GM19193 (cell line): ENCODE data around the gene CFLAR.

Experiments
- POLR2A ChIP-seq: IDR thresholded peaks from 4 replicates; pipeline ENCODE4 v1.6.1; 2011; ENCODE audit not compliant: insufficient read depth, insufficient read length; ENCODE audit errors: extremely low read depth

Gene CFLAR

GRCh38 chr2:201114350-201114749 lies 1.6 kb upstream of the CFLAR start:
- TF ChIP-seq POLR2A: no peak

DNA sequence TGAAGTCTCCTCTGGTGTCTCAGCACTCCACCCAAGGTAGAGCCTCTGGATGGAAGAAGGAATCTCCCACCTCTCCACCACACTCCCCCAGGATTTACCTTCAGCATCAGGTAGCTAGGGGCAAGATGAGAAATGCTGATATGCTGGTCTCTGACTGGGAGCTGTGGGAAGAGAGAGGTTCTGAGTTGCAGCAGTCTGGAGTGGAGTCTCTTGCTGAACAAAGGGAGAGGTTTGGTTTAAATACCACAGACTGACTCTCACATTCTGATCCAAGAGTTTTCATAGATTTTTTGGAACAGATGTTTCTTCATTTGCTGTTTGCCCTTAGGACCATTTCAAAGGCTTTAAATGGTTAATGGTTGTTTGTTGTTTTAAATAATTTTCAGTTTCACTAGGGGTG lies 1.1 kb upstream of the CFLAR start:
- no peak for TF ChIP-seq POLR2A

DNA sequence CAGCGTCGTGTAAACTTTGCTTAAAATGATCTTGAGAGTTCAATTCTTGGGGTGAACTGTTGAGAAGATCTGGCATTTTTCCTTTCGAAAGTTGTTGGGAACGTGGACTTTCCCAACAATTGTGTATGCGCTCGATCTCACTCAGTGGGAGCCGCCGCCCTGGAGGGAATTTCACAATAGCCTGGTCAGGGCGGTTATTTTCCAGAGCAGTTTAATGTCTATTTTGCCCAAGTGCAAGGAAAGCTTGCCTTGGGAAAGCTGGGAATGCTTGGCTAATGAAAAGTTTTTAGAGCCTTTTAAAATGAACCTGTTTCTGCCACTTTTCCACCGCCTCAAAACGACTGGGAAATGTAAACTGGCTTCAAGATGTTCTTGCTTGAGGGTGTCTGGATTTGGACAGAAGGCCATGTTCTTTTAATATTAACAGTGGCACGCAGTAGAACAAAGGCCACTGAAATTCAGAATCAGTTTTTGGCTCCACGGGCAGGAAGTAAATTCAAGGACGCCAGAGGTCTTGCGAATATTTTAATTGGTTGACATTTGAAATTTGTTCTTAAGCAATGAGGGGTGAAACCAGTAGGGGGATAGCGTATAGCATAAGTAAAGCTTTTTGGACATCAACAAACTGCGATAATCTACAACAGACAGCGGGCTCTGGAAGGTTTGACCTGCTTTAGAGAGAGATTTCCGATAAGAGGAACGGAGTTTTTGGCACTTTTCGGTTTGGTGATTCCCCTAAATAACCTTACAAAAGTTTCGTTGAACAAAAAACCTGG lies 1.2 kb downstream of the CFLAR start:
- peak; percentile 36 for TF ChIP-seq POLR2A

DNA sequence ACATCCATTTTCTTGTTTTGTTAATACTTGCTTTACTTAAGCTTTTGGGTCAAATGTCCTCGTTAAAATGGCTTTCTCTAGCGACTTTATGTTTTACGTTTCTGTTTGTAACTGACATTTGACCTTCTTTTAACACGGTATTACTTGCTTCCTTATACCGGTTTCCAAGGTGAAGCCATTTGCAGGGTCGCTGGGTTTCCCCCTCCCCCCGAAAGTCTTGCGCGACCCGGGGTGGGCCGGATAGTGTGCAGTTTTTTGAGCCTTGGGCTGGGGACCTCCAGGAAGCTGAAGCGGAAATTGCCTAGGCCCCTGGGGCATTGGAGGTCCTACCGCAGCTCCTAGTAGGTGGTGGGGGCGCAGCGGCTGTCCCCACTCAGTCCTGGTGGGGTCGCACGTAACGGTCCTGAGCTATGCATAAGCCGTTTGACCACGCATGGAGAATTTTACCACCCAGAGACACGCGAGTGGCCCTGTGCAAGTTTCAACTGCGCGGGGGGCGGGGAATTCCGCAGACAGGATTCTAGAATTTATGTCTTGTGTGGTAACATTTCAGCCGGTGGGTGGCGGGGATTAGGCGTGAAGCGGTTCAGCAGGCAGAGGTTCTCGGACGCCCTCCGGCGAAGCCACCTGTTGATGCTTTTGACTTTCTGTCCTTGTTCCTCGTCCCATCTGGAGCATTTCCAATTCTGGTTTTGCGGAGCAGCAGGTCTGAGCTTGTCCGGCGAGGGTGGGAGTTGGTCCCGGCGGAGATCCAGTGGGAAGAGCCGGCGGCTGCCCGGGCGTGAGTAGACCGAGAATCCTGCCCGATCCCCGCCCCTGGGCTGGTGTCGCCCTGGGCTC lies 2.4 kb downstream of the CFLAR start:
- peak; percentile 82 for TF ChIP-seq POLR2A

DNA sequence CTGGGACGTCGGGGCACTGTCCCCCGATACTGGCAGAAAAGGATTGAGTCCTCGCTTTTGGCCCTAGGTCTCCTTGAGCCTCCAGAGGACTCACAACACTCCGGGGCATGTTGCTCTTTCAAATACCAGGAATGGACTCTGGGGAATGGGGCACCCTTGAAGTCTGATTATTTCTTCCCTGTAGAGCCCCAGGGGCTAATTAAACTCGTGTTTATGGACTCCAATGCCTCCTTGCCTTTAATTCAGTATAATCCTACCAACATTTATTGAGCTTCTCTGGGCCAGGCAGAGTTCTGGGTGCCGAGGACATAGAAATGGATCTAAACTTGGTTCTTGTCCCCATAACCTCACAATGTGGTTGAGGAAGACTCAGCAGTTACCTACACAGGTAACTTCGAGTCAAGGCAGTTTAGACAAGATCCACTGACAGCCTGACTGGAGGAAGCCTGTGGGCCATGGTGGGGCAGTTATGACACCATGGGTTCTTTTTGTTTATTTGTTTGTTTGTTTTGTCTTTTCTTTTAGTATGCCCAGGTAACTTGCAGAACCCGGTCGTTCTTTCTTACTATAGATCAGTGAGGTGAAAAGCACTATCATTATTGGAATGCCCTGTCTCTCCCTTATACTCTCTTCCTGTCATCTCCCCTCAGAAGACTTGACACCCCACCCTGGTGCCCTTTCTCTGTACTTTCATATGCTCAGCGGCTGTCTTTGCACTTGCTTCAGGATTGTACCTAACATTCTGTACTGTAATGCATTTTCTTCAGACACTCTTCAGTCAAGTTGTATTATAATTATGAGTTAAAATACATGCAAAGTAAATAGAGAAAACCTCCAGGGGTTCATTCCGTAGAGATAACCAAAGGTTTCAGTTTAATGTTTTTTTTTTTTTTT lies 3.2 kb downstream of the CFLAR start:
- TF ChIP-seq POLR2A: no peak

GRCh38 chr2:201122276-201122675 lies 6.3 kb downstream of the CFLAR start:
- TF ChIP-seq POLR2A: peak; percentile 17

- no peak for TF ChIP-seq POLR2A
Measured at GRCh38 chr2:201126308-201127151, 10.6 kb downstream of the CFLAR start.

GRCh38 chr2:201127152-201127511 lies 11.2 kb downstream of the CFLAR start:
- no peak for TF ChIP-seq POLR2A

GRCh38 chr2:201127570-201127969 lies 11.6 kb downstream of the CFLAR start:
- peak; percentile 28 for TF ChIP-seq POLR2A

- no peak for TF ChIP-seq POLR2A
Measured at GRCh38 chr2:201128033-201128432, 12.1 kb downstream of the CFLAR start.

GRCh38 chr2:201128933-201129505 lies 13.1 kb downstream of the CFLAR start:
- peak; percentile 50 for TF ChIP-seq POLR2A

DNA sequence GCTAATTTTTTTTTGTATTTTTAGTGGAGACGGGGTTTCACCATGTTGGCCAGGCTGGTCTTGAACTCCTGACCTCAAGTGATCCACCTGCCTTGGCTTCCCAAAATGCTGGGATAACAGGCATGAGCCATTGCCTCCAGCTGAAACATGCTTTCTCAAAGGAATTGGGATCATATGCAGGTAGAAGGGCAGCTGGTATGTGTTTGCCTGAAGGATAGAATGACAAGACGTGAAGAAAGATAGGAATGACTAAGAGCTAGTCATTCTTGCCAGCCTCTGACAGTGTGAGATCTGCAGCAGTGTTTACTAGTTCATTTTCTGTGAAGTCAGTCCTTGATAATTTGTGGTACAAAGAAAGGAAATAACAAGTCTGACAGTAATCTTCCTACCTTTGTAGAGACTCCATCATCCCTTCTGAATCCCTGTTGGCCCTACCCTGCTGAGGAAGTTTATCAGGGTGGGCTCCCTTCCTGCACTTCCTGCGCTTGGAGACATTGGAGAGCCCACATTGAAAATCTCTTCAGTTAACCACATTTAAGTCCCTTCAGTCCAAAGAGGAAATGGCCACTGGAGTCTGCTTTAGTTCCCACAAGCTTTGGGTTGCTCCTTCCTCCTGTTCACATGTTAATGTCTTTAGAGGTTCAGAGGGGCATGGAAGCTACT lies 14.7 kb downstream of the CFLAR start:
- TF ChIP-seq POLR2A: no peak

GRCh38 chr2:201132518-201132917 lies 16.6 kb downstream of the CFLAR start:
- no peak for TF ChIP-seq POLR2A
